NCI-H2196 treated with DMSO at 0.1 percent for 48 hours (cell line): Measurements from ENCODE around the gene ZNF45.
"Not testable (repeated sequence)": the region's sequence is repeated elsewhere in the genome, so short reads cannot be mapped to it uniquely, and the experiment has no call there.

Experiments used
- DNase-seq: peaks from one replicate; lab custom pipeline; 2025; ENCODE audit not compliant: unreplicated experiment; lab: John Stamatoyannopoulos, UW

Gene ZNF45

DNA sequence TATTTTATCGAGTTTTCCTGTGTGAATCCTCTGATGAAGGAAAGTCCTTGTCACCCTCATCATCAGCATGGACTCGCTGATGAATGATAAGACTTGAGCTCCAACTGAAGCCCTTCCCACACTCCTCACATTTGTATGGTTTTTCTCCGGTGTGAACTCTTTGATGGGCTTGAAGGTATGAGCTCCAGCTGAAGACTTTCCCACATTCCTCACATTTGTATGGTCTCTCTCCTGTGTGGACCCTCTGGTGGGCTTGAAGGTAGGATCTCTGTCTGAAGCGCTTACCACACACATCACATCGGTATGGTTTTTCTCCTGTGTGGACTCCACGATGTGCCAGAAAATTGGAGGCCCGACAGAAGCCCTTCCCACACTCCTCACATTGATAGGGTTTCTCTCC, 21.7 kb downstream of the ZNF45 start:
- no peak for DNase-seq

DNA sequence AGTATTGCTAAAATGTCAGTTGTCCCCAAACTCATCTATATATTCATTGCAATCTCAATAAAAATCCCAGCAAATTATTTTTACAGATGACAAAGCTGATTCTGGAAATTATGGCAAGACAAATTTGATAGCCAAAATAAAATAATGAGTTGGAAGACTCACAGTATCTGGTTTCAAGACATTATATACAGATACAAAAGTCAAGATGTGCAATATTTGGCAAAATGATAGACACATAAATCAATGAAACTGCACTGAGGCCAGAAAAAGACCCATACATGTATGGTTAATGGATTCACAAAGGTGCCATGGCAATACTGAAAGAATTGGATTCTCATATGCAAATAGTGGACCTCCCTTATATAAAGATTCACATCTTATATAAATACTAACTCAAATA, 24.2 kb downstream of the ZNF45 start:
- no peak for DNase-seq

DNA sequence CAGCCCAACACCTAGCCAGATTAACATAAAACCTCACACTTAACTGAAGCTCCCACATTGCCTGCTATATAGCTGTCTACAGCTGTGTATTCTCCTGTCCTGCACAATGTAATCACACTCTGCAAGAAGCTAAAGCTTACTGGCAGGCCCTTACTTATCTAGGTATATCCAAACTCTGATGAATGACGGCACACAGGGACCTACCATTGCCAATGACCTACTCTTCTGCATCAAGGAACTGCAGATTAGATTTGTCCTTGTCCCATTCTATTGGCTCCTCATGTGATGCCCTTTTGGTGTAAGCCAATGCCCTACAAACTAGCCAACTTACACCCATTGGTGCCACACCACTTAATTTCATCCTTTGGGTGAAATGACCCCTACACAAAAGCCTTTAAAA, 26.4 kb downstream of the ZNF45 start:
- no peak for DNase-seq

DNA sequence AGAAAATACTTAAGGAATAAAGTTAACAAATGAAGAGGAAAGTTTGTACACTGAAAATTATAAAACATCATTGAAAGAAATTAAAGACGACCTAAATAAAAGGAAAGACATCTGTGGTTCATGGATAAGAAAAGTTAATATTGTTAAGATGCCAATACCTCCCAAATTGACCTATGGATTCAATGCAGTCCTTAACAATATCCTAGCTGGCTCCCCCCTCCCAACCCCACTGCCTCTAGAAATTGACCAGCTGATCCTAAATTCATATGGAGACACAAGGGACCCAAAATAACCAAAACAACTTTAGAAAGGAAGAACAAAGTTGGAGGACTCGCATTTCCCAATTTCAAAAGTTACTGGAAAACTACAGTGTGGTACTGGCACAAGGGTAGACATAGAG, 28.3 kb downstream of the ZNF45 start:
- no peak for DNase-seq

DNA sequence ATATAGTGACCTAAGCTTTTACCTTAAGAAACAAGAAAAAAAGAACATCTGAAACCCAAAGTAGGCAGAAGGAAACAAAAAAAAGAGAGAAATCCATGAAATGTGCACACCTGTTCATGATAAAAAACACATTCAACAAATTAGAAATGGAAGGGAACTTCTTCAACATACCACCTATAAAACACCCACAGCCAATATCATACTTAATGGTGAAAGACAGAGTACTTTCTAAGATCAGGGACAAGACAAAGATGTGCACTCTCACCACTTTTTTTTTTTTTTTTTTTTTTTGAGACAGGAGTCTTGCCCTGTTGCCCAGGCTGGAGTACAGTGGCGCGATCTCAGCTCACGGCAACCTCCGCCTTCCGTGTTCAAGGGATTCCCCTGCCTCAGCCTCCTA, 29.2 kb downstream of the ZNF45 start:
- DNase-seq: no peak

DNA sequence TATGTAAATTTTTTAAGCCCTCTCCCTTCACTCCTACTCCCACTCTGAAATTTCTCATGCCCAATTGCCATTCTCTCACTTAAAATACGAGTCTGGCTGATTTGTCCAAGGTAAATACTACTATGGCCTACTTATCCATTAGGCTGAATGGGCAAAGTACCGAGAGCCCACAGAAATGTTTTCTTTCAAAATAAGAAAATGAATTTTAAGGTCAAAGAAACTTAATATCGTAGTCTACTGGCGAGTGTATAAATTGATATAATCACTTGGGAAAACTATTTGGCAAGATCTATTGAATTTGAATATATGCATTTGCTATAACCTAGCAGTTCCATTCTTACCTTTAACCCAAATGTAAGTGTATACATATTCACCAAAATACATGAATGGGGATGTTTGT, 32.7 kb downstream of the ZNF45 start:
- no peak for DNase-seq

DNA sequence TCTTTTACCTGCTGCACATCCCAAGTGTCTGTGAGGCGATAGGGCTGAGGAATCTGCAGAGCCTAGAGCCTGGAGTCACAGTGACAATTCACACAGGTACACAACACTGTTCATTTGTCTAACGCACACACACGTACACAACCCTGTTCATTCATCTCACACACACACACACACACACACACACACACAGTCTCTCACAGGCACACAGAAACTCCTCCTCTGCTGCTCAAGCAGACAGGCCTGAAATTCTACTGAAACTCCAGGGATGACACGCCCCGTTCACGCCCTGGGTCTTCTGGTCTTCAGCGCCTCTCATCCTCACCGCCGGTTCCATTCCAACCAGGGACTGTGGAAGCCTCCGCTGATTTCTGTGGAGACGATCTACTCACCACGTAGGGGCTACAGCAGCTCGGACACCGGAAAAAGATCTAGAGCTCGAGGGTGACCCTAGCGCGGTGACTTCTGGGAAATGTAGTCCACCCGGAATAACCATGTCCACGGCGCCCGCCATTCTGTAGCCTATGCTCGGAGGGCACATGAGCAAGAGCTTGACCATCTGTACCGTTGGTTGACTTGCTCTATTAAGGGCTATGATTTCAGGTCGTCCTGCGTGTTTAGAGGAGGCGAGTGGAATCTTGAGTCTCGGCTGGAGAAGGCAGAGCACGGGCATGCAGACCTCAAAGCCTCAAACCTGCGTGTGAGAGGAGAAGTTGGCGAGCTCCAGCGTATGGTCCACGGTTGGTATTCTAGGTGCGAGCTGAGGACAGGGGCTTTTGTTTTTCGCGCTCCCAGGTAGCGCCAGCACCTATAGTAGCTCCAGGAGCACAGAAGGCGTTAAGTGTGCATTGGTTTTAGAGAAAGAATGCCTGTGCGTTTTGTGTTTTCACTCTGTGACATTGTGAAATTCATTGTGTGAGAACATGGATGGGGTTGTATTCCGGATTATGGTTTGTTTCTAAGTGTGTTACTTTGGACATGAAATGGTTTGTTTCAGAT, 33.4 kb downstream of the ZNF45 start:
- no peak for DNase-seq

DNA sequence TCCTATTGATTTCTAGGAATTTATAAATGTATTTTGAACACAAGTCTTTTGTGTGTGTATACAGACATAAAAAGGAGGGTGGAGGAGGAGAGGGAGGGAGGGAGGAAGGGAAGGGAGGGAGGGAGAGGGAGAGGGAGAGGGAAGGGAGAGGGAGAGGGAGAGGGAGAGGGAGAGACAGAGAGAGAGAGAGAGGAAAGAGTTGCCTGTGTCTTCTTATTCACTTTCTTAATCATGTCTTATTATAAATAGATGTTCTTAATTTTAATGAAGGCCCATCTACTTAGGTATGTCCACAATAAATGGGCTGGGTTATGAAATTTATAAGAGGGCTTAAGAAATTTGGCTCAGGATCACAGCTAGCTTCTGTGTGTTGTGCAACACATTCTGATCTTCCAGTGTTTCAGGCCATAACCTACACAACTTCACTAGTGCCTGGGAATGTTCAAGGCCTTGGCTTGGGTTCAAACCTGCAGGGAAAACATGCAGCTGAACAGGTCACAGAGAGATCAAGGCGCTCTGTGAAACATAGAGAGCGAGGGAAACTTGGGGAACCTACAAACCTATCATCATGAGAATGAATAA, 39.3 kb downstream of the ZNF45 start:
- no peak for DNase-seq

DNA sequence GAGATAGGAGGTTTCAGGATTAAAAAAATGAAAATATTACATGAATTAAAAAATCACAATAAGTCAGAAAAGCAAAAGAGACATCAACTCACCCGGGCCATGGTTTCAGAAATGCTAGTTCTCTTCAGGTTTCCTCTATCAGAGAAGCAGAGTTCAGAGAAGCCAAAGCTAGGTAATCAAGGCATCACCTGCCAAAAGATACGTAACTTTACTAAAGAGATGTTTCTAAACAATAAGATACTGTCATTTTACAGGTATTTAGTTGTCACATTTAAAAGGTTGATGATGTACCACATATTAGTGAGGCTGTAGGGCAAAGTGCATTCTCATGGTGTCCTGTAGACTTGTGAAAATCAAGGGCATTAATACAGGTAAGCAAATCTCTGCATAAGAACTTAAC, 51.2 kb downstream of the ZNF45 start, which contains the start of gene ZNF404:
ZNF404 (minus strand) TSS at position 101 of the 400 bp plus-strand sequence.
- no peak for DNase-seq

DNA sequence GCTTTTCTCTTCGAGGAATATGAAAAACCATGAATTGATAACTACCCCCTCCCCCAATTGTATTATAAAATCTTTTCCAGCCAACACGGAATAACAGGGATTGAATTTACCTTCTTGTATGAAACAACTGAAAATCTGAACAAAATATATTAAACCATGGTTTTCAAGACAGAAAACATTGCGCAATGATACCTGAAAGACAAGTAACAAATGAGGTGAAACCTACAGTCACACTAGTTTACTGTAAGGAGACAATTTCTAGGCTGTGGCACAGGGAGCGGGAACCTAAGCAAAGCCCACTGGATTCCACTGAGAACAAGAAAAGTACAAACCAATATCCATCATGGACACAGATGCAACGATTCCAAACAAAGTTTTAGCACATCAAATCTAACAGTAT, 54.6 kb downstream of the ZNF45 start:
- DNase-seq: no peak

DNA sequence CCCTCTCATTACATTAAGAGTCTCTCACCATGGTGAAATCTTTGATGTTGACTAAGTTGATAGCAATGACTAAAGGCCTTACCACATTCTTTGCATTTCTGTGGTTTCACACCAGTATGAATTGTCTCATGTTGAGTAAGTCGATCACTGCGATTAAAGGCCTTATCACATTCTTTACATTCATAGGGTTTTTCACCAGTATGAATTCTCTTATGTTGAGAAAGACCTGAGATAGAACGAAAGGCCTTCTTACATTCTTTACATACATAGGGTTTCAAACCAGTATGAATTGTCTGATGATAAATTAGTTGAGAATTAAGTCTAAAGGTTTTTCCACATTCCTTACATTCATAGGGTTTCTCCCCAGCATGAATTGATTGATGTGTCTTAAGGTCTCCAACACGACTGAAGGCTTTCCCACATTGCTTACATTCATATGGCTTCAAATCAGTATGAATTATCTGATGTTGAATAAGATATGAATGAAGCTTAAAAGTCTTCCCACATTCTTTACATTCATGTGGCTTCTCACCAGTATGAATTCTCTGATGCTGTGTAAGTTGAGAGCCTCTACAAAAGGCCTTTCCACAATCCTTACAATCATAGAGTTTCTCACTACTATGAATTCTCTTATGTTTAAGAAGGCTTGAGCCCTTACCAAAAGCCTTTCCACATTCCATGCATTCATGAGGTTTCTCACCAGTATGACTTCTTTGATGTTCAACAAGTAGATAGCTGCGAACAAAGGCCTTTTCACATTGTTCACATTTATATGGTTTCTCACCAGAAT, 62.3 kb downstream of the ZNF45 start:
- no peak for DNase-seq

DNA sequence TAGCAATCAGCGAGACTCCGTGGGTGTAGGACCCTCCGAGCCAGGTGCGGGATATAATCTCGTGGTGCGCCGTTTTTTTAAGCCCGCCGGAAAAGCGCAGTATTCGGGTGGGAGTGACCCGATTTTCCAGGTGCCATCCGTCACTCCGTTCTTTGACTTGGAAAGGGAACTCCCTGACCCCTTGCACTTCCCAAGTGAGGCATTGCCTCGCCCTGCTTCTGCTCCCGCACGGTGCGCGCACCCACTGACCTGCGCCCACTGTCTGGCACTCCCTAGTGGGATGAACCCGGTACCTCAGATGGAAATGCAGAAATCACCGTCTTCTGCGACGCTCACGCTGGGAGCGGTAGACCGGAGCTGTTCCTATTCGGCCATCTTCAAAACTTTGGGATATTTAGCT, 68.2 kb downstream of the ZNF45 start:
- DNase-seq: not testable (repeated sequence)
